Activated CD8-positive, alpha-beta memory T cell treated with anti-CD3 and anti-CD28 coated beads, Interleukin-2, amount 50 U/mL, for 48 hours (primary cell): ENCODE data around the gene INMT.
"Not testable (repeated sequence)": the region's sequence is repeated elsewhere in the genome, so short reads cannot be mapped to it uniquely, and the experiment has no call there.

ENCODE experiments used
- DNase-seq: peaks from one replicate; pipeline ENCODE4 v3.0.0-alpha.2; 2020

Gene INMT

GRCh38 chr7:30751696-30752273, at the start of gene INMT:
Gene INMT (plus strand): TSS chr7:30752135. CDS start chr7:30752151, 16 bp downstream.
- DNase-seq = no peak

- no peak for DNase-seq
Measured at GRCh38 chr7:30702200-30702599, 49.7 kb upstream of the INMT start.

GRCh38 chr7:30703756-30704155, 48.2 kb upstream of the INMT start:
- no peak for DNase-seq

- no peak for DNase-seq
Measured at GRCh38 chr7:30705008-30705407, 46.9 kb upstream of the INMT start.

GRCh38 chr7:30705596-30705995, 46.3 kb upstream of the INMT start:
- no peak for DNase-seq

- DNase-seq = no peak
Measured at GRCh38 chr7:30706316-30706715, 45.6 kb upstream of the INMT start.

- no peak for DNase-seq
Measured at GRCh38 chr7:30706908-30707307, 45.0 kb upstream of the INMT start.

GRCh38 chr7:30707391-30708357, 44.3 kb upstream of the INMT start:
- DNase-seq = no peak

- DNase-seq = no peak
Measured at GRCh38 chr7:30708412-30708811, 43.5 kb upstream of the INMT start.

- DNase-seq = no peak
Measured at GRCh38 chr7:30708983-30709382, 43.0 kb upstream of the INMT start.

- DNase-seq = no peak
Measured at GRCh38 chr7:30709549-30709948, 42.4 kb upstream of the INMT start.

GRCh38 chr7:30710669-30711068, 41.3 kb upstream of the INMT start:
- DNase-seq = no peak

GRCh38 chr7:30713392-30713791, 38.5 kb upstream of the INMT start:
- DNase-seq = no peak

- DNase-seq = no peak
Measured at GRCh38 chr7:30714129-30714528, 37.8 kb upstream of the INMT start.

GRCh38 chr7:30717181-30717580, 34.8 kb upstream of the INMT start:
- no peak for DNase-seq

- DNase-seq = not testable (repeated sequence)
Measured at GRCh38 chr7:30719434-30719833, 32.5 kb upstream of the INMT start.

GRCh38 chr7:30721211-30721610, 30.7 kb upstream of the INMT start:
- no peak for DNase-seq

- no peak for DNase-seq
Measured at GRCh38 chr7:30722187-30722586, 29.7 kb upstream of the INMT start.

GRCh38 chr7:30722671-30723070, 29.3 kb upstream of the INMT start:
- no peak for DNase-seq

GRCh38 chr7:30723776-30724175, 28.2 kb upstream of the INMT start:
- DNase-seq = no peak

GRCh38 chr7:30726296-30727006, 25.5 kb upstream of the INMT start:
- DNase-seq = no peak

GRCh38 chr7:30727061-30727945, 24.6 kb upstream of the INMT start:
- DNase-seq = no peak
